Measurements from ENCODE around the gene CASZ1.

DNA sequence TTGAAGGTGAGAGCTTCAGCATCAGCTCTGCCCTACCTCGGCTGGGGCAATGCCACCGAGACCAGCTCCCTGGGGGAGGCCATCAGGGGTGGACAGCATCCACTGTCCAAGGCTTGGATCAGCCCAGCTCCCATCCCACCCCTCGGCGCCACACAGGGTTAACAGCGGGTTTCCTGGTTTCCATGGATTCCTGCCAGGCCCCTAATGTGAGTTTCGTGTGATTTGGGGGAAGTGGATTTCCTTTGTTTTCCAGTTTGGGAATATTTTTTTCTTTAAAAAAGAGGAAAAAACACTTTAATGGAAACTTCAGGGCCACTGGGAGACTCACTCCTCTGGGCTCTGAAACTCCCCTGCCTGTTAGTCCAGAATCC, 34.3 kb downstream of the CASZ1 start:
- TF ChIP-seq, protein P1, sequence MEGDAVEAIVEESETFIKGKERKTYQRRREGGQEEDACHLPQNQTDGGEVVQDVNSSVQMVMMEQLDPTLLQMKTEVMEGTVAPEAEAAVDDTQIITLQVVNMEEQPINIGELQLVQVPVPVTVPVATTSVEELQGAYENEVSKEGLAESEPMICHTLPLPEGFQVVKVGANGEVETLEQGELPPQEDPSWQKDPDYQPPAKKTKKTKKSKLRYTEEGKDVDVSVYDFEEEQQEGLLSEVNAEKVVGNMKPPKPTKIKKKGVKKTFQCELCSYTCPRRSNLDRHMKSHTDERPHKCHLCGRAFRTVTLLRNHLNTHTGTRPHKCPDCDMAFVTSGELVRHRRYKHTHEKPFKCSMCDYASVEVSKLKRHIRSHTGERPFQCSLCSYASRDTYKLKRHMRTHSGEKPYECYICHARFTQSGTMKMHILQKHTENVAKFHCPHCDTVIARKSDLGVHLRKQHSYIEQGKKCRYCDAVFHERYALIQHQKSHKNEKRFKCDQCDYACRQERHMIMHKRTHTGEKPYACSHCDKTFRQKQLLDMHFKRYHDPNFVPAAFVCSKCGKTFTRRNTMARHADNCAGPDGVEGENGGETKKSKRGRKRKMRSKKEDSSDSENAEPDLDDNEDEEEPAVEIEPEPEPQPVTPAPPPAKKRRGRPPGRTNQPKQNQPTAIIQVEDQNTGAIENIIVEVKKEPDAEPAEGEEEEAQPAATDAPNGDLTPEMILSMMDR (conservative IDR thresholded peaks at IDR 0.05; ENCODE audit: low read depth in 2 of 2) = no peak
- no peak for TF ChIP-seq EZH2phosphoT487 (IDR thresholded peaks at IDR 0.05; ENCODE audit: unreplicated experiment)
- TF ChIP-seq STAT1 (IDR thresholded peaks at IDR 0.05; ENCODE audit: unreplicated experiment) = no peak
- no peak for TF ChIP-seq EZH2 (IDR thresholded peaks at IDR 0.05; ENCODE audit: low read depth, unreplicated experiment)
- TF ChIP-seq REST (IDR thresholded peaks at IDR 0.05; ENCODE audit: unreplicated experiment) = no peak
- TF ChIP-seq POLR2AphosphoS5 (IDR thresholded peaks at IDR 0.05; ENCODE audit: low read depth) = no peak
- no peak for TF ChIP-seq JUNB (IDR thresholded peaks at IDR 0.05; ENCODE audit: unreplicated experiment)
- TF ChIP-seq ZNF331 (CRISPR knock-in tag; IDR thresholded peaks at IDR 0.05; ENCODE audit: low read depth) = no peak
- TF ChIP-seq, protein P2, sequence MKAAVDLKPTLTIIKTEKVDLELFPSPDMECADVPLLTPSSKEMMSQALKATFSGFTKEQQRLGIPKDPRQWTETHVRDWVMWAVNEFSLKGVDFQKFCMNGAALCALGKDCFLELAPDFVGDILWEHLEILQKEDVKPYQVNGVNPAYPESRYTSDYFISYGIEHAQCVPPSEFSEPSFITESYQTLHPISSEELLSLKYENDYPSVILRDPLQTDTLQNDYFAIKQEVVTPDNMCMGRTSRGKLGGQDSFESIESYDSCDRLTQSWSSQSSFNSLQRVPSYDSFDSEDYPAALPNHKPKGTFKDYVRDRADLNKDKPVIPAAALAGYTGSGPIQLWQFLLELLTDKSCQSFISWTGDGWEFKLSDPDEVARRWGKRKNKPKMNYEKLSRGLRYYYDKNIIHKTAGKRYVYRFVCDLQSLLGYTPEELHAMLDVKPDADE (IDR thresholded peaks at IDR 0.05) = no peak
- TF ChIP-seq CREB1 (CRISPR knock-in tag; IDR thresholded peaks at IDR 0.05; ENCODE audit: low read depth) = no peak
- TF ChIP-seq NANOG (IDR thresholded peaks at IDR 0.05; ENCODE audit: borderline replicate concordance) = no peak
- TF ChIP-seq ZNF114 (CRISPR knock-in tag; IDR thresholded peaks at IDR 0.05) = no peak
